EH (cell line): ENCODE results near the gene RAB8B.

Experiments
- DNase-seq: peaks from one replicate; pipeline ENCODE4 v3.0.0-alpha.2; 2015; ENCODE audit warnings: low read depth

RAB8B gene

GRCh38 chr15:63312286-63312685, 122.9 kb downstream of the RAB8B start:
- no peak for DNase-seq

DNA sequence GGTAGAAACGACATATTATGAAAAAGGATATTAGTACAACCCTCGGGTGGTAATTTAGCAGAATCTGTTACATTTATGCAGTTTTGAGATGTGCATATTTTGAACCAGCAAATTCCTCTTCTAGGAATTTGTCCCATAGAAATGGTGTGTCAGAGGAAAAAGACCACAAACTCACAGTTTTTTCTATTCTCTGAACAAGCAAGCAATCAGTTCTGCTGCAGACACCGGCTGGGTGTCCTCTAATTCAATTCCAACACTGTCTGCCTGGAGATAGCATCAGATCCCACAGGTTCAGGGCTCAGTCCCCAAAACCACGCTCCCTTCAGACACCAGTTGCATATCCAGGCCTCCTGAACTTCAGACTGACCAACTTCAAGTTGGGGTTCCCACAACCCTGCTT, 124.4 kb downstream of the RAB8B start:
- no peak for DNase-seq

DNA sequence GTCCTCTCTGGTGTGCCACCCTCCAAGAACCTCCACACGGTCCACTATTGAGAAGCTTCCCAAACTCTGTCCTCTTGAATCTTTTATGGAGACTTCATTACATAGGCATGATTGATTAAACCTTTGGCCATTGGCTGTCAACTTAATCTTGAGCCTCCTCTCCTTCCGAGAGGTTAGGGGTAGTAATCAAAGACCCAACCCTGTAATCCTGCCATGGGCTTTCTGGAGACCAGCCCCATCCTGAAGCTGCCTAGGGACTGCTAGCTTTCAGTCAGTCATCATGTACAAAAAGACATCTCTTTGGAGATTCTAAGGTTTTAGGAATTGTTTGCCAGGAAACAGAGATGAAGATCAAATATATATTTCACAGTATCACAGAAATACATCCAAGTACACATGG, 125.0 kb downstream of the RAB8B start:
- DNase-seq, result no peak
